DMS 273 treated with DMSO at 0.1 percent for 48 hours (cell line): ENCODE results near the gene DHDH.
A peak's percentile ranks its signal among the peaks of the same experiment; 100 is the strongest.
"Not testable (repeated sequence)": the region's sequence is repeated elsewhere in the genome, so short reads cannot be mapped to it uniquely, and the experiment has no call there.

Source experiments
- DNase-seq: peaks from one replicate; lab custom pipeline; 2025; lab: John Stamatoyannopoulos, UW

The DHDH gene

DNA sequence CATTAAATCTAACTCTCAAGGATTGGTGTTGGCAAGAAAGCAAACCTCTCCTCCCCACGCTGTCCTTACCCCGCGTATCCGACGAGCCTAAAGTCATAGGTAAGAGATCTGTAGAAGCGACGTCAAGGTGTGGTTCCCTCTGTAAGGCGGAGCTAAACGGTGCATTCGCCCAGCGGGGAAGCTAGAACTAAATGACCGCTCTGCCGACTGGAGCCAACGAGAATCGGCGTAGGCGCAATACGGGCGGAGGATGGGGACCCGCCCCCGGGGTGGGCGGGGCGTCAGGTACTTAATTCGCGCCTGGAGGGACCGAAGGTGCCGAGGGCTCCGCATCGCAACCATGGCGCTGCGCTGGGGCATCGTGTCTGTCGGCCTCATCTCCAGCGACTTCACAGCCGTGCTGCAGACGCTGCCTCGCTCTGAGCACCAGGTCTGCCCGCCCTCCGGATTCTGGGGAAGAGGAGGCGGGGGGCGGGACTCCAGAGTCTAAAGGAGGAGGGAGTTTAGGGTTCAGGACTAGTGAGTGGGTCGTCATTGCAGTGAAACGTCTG is at the start of gene DHDH:
DHDH (plus strand) TSS at position 318 of the 551 bp plus-strand sequence; CDS start at position 341, 23 bp downstream.
- DNase-seq, result peak; percentile 45

DNA sequence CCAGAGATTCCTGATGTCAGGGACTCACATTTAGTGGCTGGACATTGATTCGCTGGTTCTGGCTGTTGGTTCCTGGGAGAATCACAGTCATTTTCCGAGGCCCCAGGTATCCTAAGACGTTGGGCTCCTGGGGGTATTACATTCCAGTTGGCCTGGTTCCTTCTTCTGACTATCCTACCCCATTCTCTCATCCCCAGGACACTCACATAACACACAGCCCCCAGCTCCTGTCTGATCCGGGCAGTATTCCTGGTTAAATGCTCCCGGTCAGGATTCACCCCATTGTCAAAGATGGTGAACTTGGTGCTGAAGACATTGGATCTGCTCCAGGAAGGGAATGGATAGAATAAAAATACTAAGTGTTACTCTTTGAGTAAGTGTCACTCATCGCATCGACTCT is 49.8 kb upstream of the DHDH start:
- no peak for DNase-seq

DNA sequence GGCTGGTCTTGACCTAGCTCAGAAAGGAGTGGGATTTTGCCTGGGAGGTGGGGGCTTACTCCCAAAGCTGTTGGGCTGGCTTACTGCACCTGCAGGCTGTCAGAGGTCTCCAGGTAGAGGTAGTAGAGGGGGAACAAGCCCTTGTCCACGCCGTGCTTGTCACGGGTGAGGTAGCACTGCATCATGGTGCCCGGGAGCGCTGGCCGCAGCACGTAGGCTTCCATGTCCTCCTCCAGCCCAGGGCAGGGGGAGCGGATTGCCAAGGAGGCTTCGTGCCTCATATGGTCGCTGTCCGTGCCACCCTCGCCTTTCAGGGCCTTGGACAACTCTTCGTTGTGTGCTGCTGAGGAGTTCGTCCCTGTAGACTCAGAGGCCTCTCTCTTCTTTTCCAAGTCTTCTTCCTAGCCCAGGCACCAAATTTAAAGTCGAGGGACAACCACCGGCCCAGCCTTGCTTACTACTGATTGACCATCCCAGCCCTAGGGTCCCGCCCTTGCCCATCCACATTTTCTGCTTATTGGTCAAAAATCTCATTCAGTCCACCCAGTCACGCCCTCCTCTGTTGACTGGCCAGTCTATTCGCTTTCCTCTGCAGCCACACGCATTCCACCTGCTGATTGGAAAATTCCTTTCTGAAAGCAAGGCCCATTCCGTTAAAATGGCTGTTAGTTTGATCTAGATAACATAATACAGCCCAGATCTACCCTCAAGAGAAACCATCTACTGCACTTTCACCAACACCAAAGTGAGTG is 45.5 kb upstream of the DHDH start:
- DNase-seq, result no peak

DNA sequence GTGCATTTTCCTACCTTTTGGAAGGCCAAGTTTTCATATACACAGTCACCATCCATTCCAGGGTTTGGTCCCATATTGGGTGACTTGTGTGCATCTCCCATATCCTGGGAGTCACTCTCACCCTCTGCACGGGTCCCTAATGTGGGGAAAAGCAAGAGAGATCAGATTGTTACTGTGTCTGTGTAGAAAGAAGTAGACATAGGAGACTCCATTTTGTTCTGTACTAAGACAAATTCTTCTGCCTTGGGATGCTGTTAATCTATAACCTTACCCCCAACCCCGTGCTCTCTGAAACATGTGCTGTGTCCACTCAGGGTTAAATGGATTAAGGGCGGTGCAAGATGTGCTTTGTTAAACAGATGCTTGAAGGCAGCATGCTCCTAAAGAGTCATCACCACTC is 44.0 kb upstream of the DHDH start:
- not testable (repeated sequence) for DNase-seq

DNA sequence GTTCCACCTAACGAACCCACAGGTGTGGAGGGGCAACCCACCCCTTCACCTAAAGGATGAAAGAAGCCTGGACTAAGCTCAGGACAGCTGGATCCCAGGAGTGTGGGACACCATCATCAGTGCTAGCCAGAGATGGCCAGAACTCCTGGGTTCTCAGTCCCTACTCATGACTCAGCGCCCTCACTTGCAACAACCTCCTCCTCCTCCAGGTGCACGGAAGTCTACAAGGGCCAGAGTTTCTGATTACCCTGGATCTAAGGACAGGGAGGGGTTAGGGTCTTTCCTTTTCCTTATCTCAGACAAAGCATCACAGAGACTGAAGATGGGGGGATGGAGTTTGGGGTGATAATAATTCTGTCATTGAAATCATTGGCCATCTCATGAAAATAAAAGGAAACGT is 42.9 kb upstream of the DHDH start:
- no peak for DNase-seq

DNA sequence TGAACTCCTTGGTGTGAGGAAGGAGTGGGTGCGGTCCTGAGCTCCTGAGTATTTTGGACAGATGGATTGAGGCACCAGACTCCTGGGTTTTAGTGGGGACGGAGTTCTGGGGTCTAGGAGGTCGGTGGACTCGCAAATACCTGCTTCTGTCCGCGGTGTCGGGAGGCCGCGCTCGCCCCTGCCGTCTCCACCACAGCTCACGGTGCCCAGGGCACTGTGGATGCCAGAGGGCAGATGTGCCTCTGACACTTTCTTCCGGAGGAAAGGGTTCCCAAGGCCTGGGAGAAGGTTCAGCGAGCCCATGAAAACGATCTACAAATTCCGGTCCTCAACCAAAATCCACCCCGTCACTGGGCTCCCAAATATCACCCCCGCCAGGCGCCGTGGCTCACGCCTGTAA is 38.3 kb upstream of the DHDH start:
- DNase-seq, result no peak

DNA sequence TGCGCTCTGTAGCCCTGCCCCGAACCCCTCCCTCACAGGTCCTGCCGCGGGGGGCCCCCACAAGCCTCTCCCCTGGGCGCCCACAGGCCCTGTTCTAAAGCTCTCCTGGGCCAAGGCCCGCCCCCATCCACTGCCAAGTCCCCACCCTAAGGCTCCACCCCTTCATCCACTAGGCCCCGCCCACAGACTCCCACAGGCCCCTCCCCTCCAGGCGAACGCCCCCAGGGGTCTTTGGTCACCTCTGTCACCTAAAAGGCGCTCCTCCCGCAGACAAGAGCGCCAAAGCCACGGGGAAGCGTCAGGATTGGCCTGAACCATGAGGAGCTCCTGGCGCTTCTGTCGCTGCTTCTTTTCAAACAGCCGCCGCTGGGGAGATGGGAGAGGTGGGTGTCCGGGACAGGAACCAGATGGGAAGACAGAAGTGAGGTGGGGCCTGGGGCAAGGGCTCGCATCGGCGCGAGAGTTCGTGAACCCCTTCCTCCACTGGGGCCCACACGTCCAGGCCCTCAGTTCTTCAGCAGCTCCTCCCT is 37.2 kb upstream of the DHDH start:
- no peak for DNase-seq

DNA sequence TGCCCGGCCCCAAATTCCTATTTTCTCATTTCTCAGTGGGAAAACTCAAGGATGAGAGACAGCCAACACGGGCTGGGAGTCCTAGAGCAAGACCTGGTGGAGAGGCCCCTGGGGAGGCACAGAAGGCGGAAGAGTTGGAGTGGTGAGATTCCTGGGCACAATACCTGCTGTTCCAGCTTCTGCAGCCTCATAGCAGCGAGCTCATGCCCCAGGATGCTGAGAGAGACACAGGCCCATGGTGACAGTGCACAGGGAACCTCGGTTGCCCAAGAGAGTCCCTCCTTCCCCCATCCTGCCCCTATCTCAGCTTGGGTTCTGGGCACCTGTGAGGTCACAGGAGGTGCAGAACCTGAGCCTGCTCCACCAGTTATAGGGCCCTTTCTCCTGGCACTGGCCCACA is 36.3 kb upstream of the DHDH start:
- no peak for DNase-seq

DNA sequence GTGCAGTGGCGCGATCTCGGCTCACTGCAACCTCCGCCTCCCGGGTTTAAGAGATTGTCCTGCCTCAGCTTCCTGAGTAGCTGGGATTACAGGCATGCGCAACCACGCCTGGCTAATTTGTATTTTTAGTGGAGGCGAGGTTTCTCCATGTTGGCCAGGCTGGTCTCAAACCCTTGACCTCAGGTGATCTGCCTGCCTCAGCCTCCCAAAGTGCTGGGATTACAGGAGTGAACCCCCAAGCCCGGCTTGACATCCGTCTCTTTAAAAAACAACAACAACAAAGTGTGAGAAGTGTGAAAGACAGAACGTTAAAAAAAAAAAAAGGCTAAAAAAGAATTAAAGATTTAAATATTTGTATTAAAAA is 34.1 kb upstream of the DHDH start:
- DNase-seq, result not testable (repeated sequence)

DNA sequence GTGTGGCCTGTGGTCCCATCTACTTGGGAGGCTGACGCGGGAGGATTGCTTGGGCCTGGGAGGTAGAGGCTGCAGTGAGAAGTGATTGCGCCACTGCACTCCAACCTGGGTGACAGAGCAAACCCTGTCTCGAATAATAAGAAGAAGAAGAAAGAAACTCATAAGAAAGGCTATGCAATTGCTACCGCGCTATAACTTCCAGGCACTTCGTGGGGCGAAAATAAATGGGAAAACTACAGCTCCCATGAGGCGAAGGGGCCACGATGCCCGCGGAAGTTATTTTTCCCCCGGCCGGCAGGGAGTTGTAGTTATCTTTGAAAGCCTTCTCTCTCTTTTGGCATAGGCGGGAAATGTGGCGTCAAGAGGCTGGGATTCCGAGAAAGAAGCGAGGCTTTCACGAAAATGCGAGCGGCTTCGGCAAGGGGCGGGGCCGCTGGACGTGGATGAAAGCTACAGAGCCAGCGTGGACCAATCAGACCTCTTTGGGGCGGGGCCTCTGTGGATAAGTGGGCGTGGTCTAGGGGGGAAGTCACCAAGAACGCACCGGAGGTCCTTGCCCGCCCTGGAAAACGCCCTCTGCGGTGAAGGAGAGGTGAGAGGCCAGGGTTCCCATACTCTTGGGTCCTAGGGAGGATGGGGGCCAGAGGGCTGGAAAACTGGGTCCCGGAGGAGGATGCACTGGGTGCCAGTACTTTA is 33.6 kb upstream of the DHDH start, which contains the start of gene NUCB1:
NUCB1 (plus strand) TSS at position 532 of the 696 bp plus-strand sequence. CDS start 485 bp downstream, outside the sequence.
- peak; percentile 94 for DNase-seq

DNA sequence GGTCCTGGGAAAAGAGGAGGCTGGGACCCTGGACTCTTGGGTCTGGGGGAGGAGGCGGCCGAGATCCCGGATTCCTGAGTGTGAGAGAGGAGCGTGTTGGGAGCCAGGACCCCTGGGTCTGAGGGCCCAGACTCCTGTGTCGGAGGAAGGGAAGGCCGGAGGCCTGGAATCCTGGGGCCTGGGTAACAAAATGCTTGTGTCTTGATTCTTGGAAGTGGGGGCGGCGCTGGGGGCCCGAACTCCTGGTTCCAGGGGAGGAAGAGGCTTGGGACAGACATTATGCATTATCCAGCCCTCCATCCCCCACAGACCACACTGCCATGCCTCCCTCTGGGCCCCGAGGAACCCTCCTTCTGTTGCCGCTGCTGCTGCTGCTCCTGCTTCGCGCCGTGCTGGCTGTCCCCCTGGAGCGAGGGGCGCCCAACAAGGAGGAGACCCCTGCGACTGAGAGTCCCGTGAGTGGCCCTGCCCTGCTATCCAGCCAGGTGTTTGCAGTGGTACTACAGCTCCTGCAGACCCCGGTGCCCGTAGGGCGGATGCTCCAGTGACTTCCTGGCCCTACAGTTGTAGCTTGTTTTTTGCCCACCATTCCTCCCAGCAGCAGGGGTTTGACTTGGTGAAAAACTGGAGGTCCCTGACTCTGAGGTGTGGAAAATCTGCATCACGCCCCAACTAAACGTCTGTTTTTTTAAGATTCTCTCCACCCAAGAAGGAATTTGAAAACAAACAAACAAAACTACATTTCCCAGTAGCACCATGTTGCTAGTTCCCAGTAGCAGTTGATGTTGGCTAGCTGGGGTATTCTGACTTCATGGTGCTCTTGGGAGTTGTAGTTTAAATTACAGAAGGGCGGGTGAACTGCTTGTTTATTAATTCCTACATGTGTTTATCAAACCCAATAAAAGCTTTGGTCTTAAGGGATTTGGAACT is 32.8 kb upstream of the DHDH start:
- DNase-seq, result no peak

DNA sequence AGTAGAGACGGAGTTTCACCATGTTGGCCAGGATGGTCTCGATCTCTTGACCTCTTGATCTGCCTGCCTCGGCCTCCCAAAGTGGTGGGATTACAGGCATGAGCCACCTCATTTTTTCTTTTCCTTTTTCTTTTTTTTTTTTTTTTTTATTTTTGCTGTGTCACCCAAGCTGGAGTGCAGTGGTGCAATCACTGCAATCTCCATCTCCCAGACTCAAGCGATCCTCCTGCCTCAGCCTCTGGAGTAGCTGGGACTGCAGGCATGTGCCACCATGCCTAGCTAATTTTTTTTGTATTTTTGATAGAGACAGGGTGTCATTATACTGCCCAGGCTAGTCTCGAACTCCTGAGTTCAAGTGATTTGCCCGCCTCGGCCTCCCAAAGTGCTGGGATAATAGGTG is 31.2 kb upstream of the DHDH start:
- not testable (repeated sequence) for DNase-seq

DNA sequence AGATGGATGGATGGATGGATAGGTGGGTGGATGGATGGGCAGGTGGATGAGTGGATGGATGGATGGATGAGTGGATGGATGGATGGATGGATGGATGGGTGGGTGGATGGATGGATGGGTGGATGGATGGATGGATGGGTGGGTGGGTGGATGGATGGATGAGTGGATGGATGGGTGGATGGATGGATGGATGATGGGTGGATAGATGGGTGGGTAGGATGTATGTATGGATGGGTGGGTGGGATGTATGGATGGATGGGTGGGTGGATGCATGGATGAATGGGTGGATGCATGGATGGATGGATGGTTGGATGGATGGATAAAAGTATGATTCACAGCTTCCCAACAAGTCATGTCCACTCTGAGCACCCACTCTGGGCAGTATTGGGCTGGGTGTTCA is 29.7 kb upstream of the DHDH start:
- DNase-seq, result not testable (repeated sequence)

DNA sequence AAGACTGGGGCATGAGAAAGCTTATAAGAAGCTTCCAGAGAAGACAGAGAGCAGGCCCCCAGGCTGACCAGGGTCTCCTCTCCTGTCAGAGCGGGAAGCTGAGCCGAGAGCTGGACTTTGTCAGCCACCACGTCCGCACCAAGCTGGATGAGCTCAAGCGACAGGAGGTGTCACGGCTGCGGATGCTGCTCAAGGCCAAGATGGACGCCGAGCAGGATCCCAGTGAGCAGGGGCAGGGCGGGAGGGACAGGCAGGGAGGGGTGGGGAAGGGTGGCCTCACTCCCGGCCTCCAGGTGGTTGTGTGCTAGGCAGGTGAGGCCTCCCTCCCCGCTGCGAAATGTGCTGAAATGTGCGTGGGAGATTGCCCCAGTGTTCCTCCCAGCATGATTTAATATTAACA is 27.8 kb upstream of the DHDH start:
- no peak for DNase-seq

DNA sequence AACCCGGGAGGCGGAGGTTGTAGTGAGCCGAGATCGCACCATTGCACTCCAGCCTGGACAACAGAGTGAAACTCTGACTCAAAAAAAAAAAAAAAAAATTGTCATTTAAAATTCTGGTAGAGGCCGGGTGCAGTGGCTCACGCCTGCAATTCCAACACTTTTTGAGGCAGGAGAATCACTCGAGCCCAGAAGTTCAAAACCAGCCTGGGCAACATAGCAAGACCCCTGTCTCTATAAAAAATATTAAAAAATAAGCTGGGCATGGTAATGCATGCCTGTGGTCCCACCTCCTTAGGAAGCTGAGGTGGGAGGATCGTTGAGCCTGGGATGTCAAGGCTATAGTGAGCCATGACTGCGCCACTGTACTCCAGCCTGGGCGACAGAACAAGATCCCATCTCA is 27.2 kb upstream of the DHDH start:
- DNase-seq, result no peak

DNA sequence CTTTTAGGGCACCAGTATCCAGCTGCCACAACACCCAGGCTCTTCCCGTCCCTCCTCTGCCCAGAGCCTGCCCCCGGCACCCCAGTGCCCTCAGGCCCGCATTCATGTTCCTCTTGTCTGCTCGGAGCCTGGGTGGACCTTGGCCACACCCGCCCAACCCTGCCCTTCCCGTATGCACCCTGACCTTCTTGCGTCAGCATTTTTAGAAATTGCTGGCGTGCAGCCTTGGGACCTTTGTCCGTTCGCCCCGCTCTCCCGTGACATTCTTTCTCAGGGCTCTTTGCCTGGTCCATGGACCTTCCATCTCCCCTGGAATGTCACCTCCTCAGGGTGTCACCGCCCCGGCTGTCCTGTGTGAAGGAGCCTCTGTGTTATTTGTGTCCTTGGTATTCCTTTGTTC is 25.8 kb upstream of the DHDH start:
- DNase-seq, result no peak

DNA sequence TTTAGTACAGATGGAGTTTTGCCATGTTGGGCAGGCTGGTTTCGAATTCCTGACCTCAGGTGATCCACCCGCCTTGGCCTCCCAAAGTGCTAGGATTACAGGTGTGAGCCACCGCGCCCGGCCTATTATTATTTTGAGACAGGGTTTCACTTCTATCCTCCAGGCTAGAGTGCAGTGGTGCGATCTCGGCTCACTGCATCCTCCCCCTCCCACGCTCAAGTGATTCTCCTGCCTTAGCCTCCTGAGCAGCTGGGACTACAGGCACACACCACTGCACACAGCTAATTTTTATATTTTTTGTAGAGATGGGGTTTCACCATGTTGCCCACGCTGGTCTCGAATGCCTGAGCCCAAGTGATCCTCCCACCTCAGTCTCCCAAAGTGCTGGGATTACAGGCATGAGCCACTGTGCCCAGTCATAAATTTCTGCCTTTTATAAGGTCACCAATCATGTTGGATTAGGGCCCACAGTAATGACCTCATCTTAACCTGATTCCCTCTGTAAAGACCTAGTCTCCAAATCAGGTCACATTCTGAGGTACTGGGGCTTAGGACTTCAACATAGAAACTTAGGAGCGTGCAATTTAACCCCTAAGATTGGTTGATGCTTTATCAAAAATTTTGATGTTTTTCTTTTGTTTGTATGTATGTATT is 23.9 kb upstream of the DHDH start:
- not testable (repeated sequence) for DNase-seq

DNA sequence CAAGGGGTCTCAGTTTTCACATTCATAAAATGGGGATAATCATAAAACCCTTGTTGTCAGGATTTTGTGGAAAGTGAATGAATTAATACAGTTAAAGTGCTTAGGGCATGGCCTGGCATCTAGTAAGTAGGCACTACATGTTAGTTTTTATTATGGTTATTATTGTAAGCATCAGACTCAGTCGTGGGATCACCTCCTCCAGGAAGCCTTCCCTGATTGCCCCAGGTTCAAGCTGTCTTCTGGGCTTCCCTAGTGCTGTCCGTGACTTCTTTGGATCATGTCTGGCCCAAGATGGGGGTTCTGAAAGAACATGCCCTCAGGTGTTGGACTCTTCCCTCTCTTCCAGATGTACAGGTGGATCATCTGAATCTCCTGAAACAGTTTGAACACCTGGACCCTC is 22.7 kb upstream of the DHDH start:
- no peak for DNase-seq

DNA sequence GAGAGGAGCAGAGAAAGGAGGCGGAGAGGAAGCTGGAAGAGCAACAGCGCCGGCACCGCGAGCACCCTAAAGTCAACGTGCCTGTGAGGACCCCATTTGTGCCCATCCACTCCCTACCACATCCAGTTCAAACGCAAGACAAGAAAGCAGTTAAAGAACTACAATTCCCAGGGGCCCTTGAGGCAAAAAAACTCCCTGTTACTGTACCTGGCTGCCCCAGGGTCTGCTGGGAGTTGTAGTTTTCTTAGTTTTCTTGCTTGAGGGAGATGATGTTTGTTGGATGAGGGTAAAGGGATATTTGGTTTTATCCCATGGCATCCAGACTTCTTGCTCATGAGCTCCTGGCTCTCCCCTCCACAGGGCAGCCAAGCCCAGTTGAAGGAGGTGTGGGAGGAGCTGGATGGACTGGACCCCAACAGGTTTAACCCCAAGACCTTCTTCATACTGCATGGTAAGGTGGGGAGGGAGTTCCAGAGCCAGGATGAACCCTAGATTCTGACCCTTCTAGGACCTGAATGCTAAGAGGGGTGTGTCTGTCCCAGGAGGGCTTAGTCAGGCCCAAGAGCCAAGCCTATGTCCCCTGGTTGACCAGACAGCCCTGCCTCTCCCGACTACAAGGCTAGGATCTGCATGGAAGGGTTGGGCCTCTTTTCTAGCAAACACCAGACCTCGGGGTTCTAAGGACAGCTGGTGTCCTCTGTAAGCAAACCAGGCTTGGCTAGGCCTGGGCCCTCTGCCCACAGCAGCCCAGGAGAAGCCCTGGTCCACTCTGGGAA is 20.2 kb upstream of the DHDH start:
- no peak for DNase-seq

DNA sequence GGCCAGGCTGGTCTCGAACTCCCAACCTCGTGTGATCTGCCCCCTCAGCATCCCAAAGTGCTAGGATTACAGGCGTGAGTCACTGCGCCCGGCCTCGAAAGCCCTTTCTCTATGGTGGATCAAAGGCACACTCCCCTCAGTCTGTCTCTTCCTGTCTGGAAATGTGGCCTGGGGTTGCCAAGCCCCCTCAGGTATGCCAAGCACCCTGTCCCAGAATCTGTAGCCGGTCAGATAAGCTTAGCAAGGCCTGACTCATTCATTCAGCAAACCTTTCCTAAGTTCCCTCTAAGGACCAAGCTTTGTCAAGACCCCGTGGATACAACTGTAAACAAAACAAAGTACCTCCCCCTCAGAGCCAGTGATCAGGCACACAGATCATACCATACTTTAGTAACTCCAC is 19.3 kb upstream of the DHDH start:
- no peak for DNase-seq

DNA sequence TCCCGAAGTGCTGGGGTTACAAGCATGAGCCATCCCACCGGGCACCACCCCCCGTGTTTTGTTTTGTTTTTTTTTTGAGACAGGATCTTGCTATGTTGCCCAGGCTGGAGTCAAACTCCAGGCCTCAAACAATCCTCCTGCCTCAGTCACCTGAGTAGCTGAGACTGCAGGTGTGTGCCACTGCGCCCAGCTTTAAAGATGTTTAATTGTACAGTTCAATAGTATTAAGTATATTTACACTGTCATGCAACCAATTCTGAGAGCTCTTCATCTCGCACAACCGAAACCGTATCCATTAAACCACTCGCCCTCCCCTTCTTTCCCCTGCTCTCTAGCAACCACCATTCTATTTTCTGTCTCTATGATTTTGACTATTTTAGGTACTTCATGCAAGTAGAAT is 17.7 kb upstream of the DHDH start:
- no peak for DNase-seq
